SHP77 treated with DMSO at 0.1 percent for 48 hours (cell line): ENCODE measurements around the gene PCGF1.
A peak's percentile ranks its signal among the peaks of the same experiment; 100 is the strongest.

Experiments used
- DNase-seq: peaks from one replicate; lab custom pipeline; 2025; lab: John Stamatoyannopoulos, UW

Gene PCGF1

GRCh38 chr2:74536166-74536950, 28.9 kb upstream of the PCGF1 start:
- no peak for DNase-seq

- DNase-seq = no peak
These were observed 28.0 kb upstream of the PCGF1 start for GRCh38 chr2:74535440-74535965.

GRCh38 chr2:74534411-74534810, 26.9 kb upstream of the PCGF1 start:
- DNase-seq = no peak

- DNase-seq = no peak
These were observed 26.0 kb upstream of the PCGF1 start for GRCh38 chr2:74533464-74533863.

- DNase-seq = no peak
These were observed 24.7 kb upstream of the PCGF1 start for GRCh38 chr2:74532222-74532621.

- DNase-seq = no peak
These were observed 24.2 kb upstream of the PCGF1 start for GRCh38 chr2:74531666-74532065.

- no peak for DNase-seq
These were observed 23.0 kb upstream of the PCGF1 start for GRCh38 chr2:74530239-74531187.

GRCh38 chr2:74529357-74530238, 22.1 kb upstream of the PCGF1 start, which contains the start of the genes AUP1 and HTRA2:
Gene AUP1 (minus strand): TSS chr2:74529706. CDS start chr2:74529629, 77 bp downstream.
Gene HTRA2 (plus strand): TSS chr2:74529933. CDS start chr2:74530007, 74 bp downstream.
- DNase-seq = peak; percentile 91

GRCh38 chr2:74528600-74529356, 21.3 kb upstream of the PCGF1 start:
- DNase-seq = no peak

GRCh38 chr2:74527741-74528140, 20.2 kb upstream of the PCGF1 start:
- no peak for DNase-seq

GRCh38 chr2:74526649-74527230, 19.2 kb upstream of the PCGF1 start:
- DNase-seq = no peak

- DNase-seq = no peak
These were observed 18.5 kb upstream of the PCGF1 start, which contains the start of gene DQX1 for GRCh38 chr2:74525717-74526648. Gene DQX1 (minus strand): TSS chr2:74526231. CDS start chr2:74525729, 502 bp downstream.

GRCh38 chr2:74524955-74525716, 17.6 kb upstream of the PCGF1 start:
- DNase-seq = no peak

- no peak for DNase-seq
These were observed 16.5 kb upstream of the PCGF1 start for GRCh38 chr2:74524005-74524404.

GRCh38 chr2:74522516-74522915, 15.0 kb upstream of the PCGF1 start:
- DNase-seq = no peak

GRCh38 chr2:74516650-74517049, 9.2 kb upstream of the PCGF1 start:
- DNase-seq = no peak

- DNase-seq = no peak
These were observed 8.6 kb upstream of the PCGF1 start for GRCh38 chr2:74515981-74516633.
